H54 (cell line): ENCODE data around the gene CDK6.
"Not testable (repeated sequence)": the region's sequence is repeated elsewhere in the genome, so short reads cannot be mapped to it uniquely, and the experiment has no call there.

Source experiments
- DNase-seq: peaks from one replicate; pipeline ENCODE4 v3.0.0; 2011; ENCODE audit warnings: low spot score, mixed read lengths; ENCODE audit not compliant: insufficient read length
- FAIRE-seq: peaks from 3 replicates; lab custom pipeline; 2011; peaks lifted over from hg19 to GRCh38; lab: Jason Lieb, UNC
- POLR2A ChIP-seq: IDR thresholded peaks from 2 replicates; pipeline ENCODE4 v1.6.1; 2011; ENCODE audit warnings: low read depth, mild to moderate bottlenecking, low read length

The CDK6 gene

DNA sequence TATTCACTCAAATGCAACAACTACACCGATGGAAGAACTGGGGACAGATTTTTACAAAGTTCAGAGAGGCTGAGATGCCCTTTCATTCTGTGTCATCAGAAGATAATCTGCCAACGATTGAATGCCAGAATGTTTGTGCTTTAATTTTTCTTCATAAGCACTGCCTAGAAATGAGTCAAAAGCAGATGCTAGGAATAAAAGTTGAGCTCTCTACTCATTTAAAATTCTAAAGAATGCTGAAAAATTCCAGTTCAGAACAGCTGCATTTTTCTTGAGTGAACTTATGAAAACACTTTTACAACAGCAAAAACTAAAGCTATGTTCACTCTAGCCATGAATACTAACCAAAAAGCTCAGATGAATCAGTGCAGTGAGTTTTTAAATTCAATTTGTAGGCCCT is 223.9 kb downstream of the CDK6 start:
- TF ChIP-seq POLR2A, result no peak
- DNase-seq (no peak), FAIRE-seq (no peak)

- DNase-seq (no peak), FAIRE-seq (no peak)
- TF ChIP-seq POLR2A, result no peak
Observed at GRCh38 chr7:92611735-92612134, 224.6 kb downstream of the CDK6 start.

DNA sequence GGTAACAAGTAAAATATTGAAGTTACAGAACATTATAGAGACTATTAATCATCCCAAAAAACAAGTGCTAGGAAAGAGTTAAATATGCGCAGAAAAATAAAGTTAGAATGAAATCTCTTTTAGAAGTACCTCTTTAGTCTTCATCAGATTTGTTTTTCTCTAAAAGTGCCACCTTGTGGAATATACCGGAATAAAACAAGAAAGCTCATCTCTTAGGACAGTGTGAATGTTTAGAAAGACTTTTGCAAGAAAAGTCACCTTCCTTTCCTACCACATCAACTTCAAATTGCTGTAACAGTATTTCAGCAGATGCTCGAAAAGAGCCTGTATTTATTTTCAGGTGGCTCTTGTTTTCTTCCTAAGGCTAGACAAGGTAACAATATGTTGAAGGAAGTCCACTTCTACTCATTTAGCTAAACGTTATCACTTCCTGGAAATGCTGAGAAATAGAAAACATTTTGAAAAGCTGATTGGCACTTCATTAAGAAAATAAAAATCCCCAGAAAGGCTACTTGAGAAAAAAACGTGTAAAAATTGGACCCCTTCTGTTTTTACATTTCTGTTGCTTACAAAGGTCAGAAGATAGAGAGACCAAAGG is 226.4 kb downstream of the CDK6 start:
- no peak for DNase-seq
- TF ChIP-seq POLR2A, result no peak
- FAIRE-seq, result no peak

DNA sequence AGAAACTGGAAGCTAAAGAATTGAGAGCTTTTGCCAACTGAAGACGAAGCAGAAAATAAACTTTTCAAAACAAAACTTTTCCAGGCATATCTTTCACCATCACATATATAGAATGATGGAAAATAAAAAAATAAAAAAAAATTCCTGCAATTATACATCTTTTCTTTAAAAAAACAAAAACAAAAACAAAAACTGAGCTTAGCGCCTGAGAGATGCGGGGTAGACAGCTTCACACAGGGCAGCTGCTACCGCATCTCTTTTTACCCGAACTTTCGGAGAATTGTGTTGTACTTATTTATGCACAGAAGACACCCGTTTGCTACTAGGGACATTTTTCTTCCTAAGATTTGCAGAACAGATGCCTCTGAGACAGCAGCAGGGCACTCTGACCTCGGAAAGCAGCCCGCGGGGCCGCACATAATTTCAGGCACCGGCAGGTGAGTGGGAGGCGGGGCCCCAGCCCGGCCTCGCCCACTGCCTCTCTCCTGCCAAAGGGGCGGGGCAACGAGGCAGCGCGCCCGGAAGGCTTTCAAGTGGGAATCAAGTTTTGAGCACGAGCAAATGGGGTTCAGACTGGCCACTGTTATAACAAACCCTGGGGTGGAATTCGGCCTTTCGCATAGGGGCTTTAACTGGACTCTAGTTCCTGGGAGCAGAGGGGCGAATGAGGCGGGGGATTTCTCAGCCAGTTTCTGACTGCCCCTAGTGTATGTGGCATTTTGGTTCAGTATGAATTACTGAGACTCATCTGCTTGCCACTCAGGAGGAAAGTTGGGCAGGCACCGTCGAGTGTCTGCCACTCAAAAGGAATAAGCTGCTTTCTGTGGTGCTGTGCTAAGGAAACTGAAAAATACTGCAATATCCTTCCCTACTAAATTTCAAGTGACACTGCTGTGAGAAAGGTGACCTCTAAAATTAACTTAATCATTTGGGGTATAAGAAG is 227.7 kb downstream of the CDK6 start:
- FAIRE-seq (no peak), DNase-seq (no peak)
- no peak for TF ChIP-seq POLR2A

GRCh38 chr7:92606985-92607384 is 229.4 kb downstream of the CDK6 start:
- no peak for FAIRE-seq
- no peak for TF ChIP-seq POLR2A
- no peak for DNase-seq

GRCh38 chr7:92604517-92604916 is 231.9 kb downstream of the CDK6 start:
- DNase-seq, FAIRE-seq: not testable (repeated sequence)

GRCh38 chr7:92603089-92603445 is 233.3 kb downstream of the CDK6 start:
- no peak for DNase-seq
- no peak for FAIRE-seq
- TF ChIP-seq POLR2A, result no peak

- no peak for TF ChIP-seq POLR2A
- DNase-seq, result no peak
- no peak for FAIRE-seq
Observed at GRCh38 chr7:92602352-92603088, 233.9 kb downstream of the CDK6 start.

DNA sequence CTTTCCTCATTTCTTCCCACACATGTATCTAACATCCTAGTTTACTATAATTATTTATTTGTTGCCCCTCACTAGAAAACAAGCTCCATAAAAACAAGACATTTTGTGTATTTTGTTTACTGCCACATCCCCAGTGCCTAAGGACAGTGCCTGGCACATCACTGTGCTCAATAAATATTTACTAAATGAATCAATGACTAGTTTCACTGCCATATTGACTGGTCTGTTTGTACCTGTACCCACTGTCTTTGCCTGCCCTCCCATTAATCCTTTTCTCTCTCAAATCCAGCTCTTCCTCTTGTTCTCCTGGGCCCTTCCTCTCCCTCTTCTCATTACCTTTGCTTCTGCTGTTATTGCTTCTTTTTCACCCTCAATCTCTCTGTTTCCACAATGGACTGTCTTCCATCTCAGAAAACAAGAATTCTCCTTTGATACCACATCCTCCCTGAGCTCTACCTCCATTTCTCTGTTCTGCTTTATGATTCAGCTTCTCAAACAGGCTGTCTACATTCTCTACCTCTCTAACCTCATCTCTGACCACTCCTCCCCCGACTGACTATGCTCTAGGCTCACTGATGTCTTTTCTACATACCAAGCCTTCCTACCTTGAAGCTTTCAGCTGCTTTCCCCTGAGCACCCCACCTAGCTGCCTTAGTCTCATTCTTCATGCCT is 237.9 kb downstream of the CDK6 start:
- TF ChIP-seq POLR2A, result no peak

GRCh38 chr7:92595281-92595680 is 241.1 kb downstream of the CDK6 start:
- FAIRE-seq (no peak), DNase-seq (peak; percentile 22)
- TF ChIP-seq POLR2A, result no peak

More for the DNA sequence above, 237.9 kb downstream of the CDK6 start:
- no peak for DNase-seq
- no peak for FAIRE-seq

DNA sequence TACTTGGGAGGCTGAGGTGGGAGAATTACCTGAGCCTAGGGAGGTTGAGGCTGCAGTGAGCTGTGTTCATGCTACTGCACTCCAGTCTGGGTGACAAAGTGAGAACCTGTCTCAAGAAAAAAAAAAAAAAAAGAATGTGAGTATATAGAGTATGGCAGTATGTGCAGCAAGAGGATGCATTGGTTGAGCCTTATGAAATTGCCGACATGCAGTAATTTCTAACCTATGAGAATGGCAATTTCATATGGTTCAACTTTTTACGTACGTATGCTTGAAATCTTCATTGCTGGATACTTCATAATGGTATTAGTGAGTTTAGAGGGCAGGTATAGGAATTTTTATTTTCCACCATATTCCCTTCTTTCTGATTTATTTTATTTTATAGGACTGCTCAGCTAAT is 241.6 kb downstream of the CDK6 start:
- DNase-seq (no peak), FAIRE-seq (no peak)
- TF ChIP-seq POLR2A, result no peak

DNA sequence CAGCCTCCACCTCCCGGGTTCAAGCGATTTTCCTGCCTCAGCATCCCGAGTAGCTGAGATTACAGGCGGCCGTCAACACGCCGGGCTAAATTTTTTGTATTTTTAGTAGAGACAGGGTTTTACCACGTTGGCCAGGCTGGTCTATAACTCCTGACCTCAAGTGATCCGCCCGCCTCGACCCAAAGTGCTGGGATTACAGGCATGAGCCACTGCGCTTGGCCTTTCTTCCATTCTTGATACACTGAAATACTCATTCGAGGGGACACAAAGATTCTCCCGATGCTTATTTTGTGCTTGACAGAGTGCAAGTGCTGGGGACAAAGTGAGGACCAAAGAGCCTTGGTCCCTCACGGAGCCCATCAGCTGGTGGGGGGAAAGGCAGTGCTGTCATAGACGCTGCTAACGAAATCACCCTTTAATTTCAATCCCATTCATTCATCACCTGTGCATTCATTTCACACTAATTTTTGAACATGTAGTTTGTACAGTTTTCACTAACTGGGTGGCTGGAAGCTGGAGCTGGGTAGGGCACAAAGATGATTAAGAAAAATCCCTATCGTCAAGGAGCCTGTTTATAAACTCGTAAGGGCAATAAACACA is 245.6 kb downstream of the CDK6 start:
- DNase-seq (no peak), FAIRE-seq (no peak)
- TF ChIP-seq POLR2A, result no peak

- DNase-seq, result no peak
- TF ChIP-seq POLR2A, result no peak
Observed at GRCh38 chr7:92589056-92589455, 247.3 kb downstream of the CDK6 start.

More at GRCh38 chr7:92589056-92589455, 247.3 kb downstream of the CDK6 start:
- no peak for FAIRE-seq
